Fibroblast of the aortic adventitia (primary cell): ENCODE measurements around the gene PAPPA. TPM values are rescaled to one million over a fixed set of nuclear protein-coding genes. Genes with fewer than 3 reads are reported as not detected.
A peak's percentile ranks its signal among the peaks of the same experiment; 100 is the strongest.

Experiments
- DNase-seq: peaks from one replicate; pipeline ENCODE4 v3.0.0-alpha.2; 2010; ENCODE audit warnings: low read depth
- H3K4me3 ChIP-seq: 2 replicates; pipeline ENCODE4 v1.5.1; 2011; ENCODE audit warnings: low read depth, mild to moderate bottlenecking, control low read depth, low read length, moderate library complexity
- CTCF ChIP-seq: IDR thresholded peaks from 2 replicates; pipeline ENCODE4 v1.5.1; 2011; ENCODE audit warnings: mild to moderate bottlenecking, low read length, control low read depth, inconsistent platforms; ENCODE audit not compliant: insufficient read depth
- total RNA-seq: library from RNA; depleted of rRNA; stranded (reverse); fragments of >200 nt; gene quantifications from 2 replicates; pipeline ENCODE4 v1.2.3, GENCODE V29; 2012; ENCODE audit warnings: low replicate concordance

Gene PAPPA
- total RNA-seq, 1 donor: 80.5 TPM

- no peak for DNase-seq
- TF ChIP-seq CTCF: no peak
- no peak overlapping the region for H3K4me3 ChIP-seq
These were observed 225.3 kb downstream of the PAPPA start for GRCh38 chr9:116378873-116379272.

- H3K4me3 ChIP-seq: no peak overlapping the region
- no peak for DNase-seq
- TF ChIP-seq CTCF: no peak
These were observed 226.2 kb downstream of the PAPPA start for GRCh38 chr9:116379821-116380220.

- TF ChIP-seq CTCF: no peak
- no peak overlapping the region for H3K4me3 ChIP-seq
- DNase-seq: peak; percentile 34
These were observed 227.0 kb downstream of the PAPPA start for GRCh38 chr9:116380496-116380995.

- H3K4me3 ChIP-seq: no peak overlapping the region
- peak; percentile 15 for DNase-seq
- TF ChIP-seq CTCF: no peak
These were observed 227.8 kb downstream of the PAPPA start for GRCh38 chr9:116381350-116381749.

GRCh38 chr9:116382053-116382452 is 228.5 kb downstream of the PAPPA start:
- no peak for TF ChIP-seq CTCF
- H3K4me3 ChIP-seq: no peak overlapping the region
- no peak for DNase-seq

GRCh38 chr9:116383133-116383532 is 229.5 kb downstream of the PAPPA start:
- H3K4me3 ChIP-seq: no peak overlapping the region
- DNase-seq: no peak
- no peak for TF ChIP-seq CTCF

GRCh38 chr9:116383936-116384335 is 230.3 kb downstream of the PAPPA start:
- no peak overlapping the region for H3K4me3 ChIP-seq
- DNase-seq: no peak
- no peak for TF ChIP-seq CTCF
